ENCODE data around the gene CRABP1.

CRABP1 gene

DNA sequence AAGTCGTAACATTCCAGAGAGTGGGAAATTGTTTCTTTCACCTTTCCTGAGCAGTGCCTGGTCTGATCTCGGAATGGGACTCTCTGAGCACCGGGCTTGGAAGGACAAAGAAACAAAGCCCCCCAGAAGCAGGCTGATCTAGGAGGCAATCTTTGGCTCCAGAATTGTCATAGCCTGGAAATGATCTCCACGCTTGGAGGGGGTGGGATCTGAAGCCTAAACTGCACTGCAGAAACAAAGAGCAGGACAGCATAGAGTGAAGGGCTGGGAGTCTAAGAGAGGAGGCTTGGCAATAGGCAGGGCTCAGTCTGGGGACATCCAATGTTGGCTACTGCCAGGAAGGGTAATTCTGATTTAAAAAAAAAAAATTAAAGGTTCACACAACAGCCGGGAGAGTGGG lies 1.9 kb downstream of the CRABP1 start:
- no peak for DNase-seq (ENCODE audit: low spot score)
- TF ChIP-seq, protein P1, sequence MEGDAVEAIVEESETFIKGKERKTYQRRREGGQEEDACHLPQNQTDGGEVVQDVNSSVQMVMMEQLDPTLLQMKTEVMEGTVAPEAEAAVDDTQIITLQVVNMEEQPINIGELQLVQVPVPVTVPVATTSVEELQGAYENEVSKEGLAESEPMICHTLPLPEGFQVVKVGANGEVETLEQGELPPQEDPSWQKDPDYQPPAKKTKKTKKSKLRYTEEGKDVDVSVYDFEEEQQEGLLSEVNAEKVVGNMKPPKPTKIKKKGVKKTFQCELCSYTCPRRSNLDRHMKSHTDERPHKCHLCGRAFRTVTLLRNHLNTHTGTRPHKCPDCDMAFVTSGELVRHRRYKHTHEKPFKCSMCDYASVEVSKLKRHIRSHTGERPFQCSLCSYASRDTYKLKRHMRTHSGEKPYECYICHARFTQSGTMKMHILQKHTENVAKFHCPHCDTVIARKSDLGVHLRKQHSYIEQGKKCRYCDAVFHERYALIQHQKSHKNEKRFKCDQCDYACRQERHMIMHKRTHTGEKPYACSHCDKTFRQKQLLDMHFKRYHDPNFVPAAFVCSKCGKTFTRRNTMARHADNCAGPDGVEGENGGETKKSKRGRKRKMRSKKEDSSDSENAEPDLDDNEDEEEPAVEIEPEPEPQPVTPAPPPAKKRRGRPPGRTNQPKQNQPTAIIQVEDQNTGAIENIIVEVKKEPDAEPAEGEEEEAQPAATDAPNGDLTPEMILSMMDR (IDR thresholded peaks at IDR 0.05; ENCODE audit: borderline replicate concordance, control extremely low read depth, extremely low read depth, insufficient read depth, missing control alignments), result no peak
- in situ Hi-C loops (cut with MboI; ENCODE audit: low sequenced_read_pairs, unreplicated experiment), result no loop called here

DNA sequence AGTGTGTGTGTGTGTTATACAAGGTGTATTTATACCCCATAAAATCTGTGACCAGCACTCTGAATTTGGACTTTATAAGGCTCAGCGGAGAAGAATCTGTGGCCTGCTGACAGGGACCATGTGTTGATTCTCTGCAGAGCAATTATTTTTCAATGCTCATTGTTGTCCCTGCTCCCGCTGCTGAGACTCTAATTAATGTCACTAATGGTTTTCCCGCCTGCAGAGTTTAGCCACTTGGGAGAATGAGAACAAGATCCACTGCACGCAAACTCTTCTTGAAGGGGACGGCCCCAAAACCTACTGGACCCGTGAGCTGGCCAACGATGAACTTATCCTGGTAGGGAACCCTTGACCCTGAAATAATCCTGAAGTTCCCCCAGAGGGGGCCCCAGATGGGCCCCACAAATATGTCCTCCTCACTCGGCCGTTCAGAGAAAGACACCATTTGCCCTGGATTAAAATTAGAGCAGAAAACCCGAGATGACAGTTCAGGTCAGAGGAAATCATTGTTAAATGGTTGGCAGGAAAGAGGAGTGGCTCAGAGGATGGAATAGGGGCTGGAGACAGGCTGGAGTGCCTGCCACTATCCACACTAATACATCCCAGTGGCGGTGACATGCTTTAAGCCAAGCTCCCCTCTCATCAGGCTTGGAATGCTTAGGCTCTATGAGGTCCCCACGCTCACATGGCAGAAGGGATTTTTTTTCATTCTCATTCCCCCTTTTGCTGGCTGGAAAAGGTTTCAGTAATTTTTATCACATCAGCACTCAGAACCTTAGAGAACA lies 3.3 kb downstream of the CRABP1 start:
- no peak for DNase-seq (ENCODE audit: low spot score)
- in situ Hi-C loops (cut with MboI; ENCODE audit: low sequenced_read_pairs, unreplicated experiment), result no loop called here
- TF ChIP-seq, protein P1 (IDR thresholded peaks at IDR 0.05; ENCODE audit: borderline replicate concordance, control extremely low read depth, extremely low read depth, insufficient read depth, missing control alignments), result no peak

DNA sequence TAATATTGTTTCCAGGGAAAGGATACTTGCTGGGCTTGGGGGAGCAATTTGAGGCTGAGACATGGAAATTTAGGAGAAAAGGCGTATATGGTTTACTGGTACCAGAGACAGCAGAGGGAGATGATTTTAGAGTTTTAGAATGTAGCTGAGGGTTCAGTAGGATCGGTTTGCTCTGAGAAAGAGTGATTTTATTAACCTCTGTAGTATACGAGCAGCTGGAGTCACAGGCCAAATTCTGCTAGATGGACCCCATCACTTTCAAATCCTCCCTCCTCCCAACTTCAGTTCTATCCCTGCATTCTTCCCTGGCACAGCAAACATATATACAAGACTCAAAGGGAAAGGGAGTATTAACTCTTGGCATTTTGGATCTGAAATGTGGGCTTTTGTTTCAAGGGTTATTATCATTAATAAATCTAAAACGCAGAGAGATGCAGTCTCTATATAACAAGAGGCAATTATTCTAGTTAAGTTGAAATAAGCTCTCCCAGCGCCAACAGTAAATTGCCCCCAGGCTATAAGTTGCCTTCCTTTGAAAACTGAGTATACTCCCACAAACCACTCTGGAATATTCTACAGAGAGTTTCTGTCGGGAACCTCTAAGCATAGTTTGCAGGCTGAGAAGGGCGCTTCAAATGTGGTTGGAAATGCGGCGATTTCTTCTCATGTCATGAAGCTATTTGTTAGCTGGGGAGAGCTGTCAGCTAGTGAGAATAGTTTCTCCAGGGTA lies 5.4 kb downstream of the CRABP1 start:
- in situ Hi-C loops (cut with MboI; ENCODE audit: low sequenced_read_pairs, unreplicated experiment), result no loop called here
- no peak for DNase-seq (ENCODE audit: low spot score)
- TF ChIP-seq, protein P1 (IDR thresholded peaks at IDR 0.05; ENCODE audit: borderline replicate concordance, control extremely low read depth, extremely low read depth, insufficient read depth, missing control alignments), result no peak

DNA sequence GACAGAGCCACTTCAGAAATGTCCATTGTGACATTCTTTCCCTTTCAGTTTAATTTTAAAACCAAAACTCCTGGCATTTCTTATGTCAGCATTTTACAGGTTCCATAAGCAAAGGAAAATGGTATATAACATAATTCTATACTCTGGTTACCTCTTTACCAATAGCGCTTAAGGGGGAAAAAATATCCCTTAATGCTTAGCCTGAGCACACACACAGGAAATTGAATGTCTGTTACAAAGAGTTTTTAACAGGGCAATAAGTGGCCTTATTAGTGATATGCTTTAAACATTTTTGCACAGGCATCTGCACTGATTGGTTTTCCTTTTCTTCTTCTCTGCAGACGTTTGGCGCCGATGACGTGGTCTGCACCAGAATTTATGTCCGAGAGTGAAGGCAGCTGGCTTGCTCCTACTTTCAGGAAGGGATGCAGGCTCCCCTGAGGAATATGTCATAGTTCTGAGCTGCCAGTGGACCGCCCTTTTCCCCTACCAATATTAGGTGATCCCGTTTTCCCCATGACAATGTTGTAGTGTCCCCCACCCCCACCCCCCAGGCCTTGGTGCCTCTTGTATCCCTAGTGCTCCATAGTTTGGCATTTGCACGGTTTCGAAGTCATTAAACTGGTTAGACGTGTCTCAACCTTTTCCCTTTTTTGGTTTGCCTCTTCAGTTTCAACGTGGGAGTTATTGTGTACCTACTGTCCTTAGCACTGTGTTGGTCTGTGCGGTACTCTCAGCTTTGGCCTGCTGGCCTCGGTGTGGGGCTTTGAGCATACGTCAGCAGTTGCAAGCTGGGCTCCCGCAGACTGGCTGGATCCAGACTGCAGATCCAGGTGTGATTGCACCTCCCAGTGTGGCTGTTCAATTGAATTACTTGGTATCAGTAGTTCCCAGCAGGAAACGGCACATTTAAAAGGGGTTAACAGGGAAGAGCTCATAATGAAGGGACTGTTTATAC lies 7.7 kb downstream of the CRABP1 start:
- in situ Hi-C loops (cut with MboI; ENCODE audit: low sequenced_read_pairs, unreplicated experiment), result no loop called here
- TF ChIP-seq, protein P1 (IDR thresholded peaks at IDR 0.05; ENCODE audit: borderline replicate concordance, control extremely low read depth, extremely low read depth, insufficient read depth, missing control alignments), result no peak
- DNase-seq (ENCODE audit: low spot score), result no peak

DNA sequence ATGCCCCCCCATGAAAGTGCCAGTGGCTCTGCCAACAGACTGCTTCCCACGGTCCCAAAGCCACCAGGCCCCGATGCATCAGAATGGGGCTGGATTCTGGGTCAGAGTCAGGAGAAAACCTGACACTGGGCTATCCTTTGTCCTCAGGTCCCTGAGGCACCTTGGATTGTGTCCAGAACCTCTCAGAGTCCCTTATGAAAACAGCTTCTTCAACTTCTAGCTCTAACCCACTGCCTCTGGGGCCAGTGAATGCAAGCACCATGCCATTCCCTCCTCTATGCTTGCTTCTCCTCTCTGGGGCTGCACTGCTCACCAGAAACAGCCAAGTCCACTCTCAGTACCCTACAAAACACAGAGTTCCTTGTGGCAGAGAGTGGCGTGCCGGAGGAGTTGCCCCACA lies 9.9 kb downstream of the CRABP1 start:
- TF ChIP-seq, protein P1 (IDR thresholded peaks at IDR 0.05; ENCODE audit: borderline replicate concordance, control extremely low read depth, extremely low read depth, insufficient read depth, missing control alignments), result no peak
- in situ Hi-C loops (cut with MboI; ENCODE audit: low sequenced_read_pairs, unreplicated experiment), result no loop called here
- no peak for DNase-seq (ENCODE audit: low spot score)

DNA sequence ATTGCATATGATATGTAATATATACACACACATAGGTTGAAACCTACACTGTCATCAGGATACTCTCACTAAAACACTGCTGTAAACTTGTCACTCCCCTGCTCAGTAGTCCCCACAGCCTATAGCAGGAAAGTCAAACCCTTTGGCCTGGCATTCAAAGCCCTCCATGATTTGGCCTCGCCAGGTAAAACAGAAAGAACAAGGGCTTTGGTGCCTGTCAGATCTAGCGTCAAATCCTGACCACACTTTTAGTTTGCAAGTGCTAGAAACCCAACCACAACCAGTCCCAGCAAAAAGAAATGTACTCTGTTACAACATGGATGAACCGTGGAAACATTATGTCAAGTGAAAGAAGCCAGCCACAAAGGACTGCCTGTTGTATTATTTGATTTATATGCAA lies 11.4 kb downstream of the CRABP1 start:
- in situ Hi-C loops (cut with MboI; ENCODE audit: low sequenced_read_pairs, unreplicated experiment), result no loop called here
- DNase-seq (ENCODE audit: low spot score), result no peak
- TF ChIP-seq, protein P1 (IDR thresholded peaks at IDR 0.05; ENCODE audit: borderline replicate concordance, control extremely low read depth, extremely low read depth, insufficient read depth, missing control alignments), result no peak

All from GM13976 (cell line).